K562 (cell line): ENCODE measurements around the gene GEN1. TPM values are rescaled to one million over a fixed set of nuclear protein-coding genes. Genes with fewer than 3 reads are reported as not detected.
A peak's percentile ranks its signal among the peaks of the same experiment; 100 is the strongest.

Experiments
- CBX3 ChIP-seq, 2 experiments: IDR thresholded peaks; 1 replicate in 1 of 2; 2 replicates in 1 of 2; pipeline ENCODE4 v1.6.1; 2012; ENCODE audit warnings: inconsistent platforms in 2 of 2, low read length in 2 of 2, borderline replicate concordance in 1 of 2, control low read depth in 1 of 2
- DDX20 ChIP-seq: fragments of 450-650 bp; IDR thresholded peaks from 2 replicates; pipeline ENCODE4 v1.6.1; 2016; ENCODE audit warnings: missing genetic modification characterization, low read depth, mild to moderate bottlenecking, missing compliant biosample characterization, moderate library complexity
- ELF2 ChIP-seq: fragments of 250-450 bp; sonication (Bioruptor Pico); IDR thresholded peaks from 2 replicates; pipeline ENCODE4 v1.5.0; 2021; ENCODE audit warnings: mild to moderate bottlenecking
- MAFG ChIP-seq: fragments of 450-650 bp; conservative IDR thresholded peaks from 2 replicates; pipeline ENCODE4 v1.6.1; 2016; ENCODE audit warnings: missing genetic modification characterization, missing compliant biosample characterization
- MCM7 ChIP-seq, 2 experiments: fragments of 450-650 bp; IDR thresholded peaks; 2 replicates each; pipeline ENCODE4 v1.6.1; 2016 to 2018
- NFE2L1 ChIP-seq: fragments of 450-650 bp; IDR thresholded peaks from 2 replicates; pipeline ENCODE4 v1.6.1; 2016; ENCODE audit warnings: missing genetic modification characterization, low read depth, mild to moderate bottlenecking, missing compliant biosample characterization, moderate library complexity, borderline replicate concordance
- NKRF ChIP-seq: fragments of 450-650 bp; IDR thresholded peaks from 2 replicates; pipeline ENCODE4 v1.6.1; 2016; ENCODE audit warnings: borderline replicate concordance
- NR1H2 ChIP-seq: sonication (generic); formaldehyde crosslinking; IDR thresholded peaks from 2 replicates; pipeline ENCODE4 v1.4.0; 2020; ENCODE audit warnings: mild to moderate bottlenecking, missing genetic modification reagents
- SAFB ChIP-seq: fragments of 200-400 bp; formaldehyde crosslinking; IDR thresholded peaks from 2 replicates; pipeline ENCODE4 v1.6.1; 2017; ENCODE audit warnings: low read depth, low read length, borderline replicate concordance
- ZFX ChIP-seq: sonication (generic); formaldehyde crosslinking; IDR thresholded peaks from 2 replicates; pipeline ENCODE4 v1.8.0; 2022; ENCODE audit warnings: mild to moderate bottlenecking, missing genetic modification reagents, moderate library complexity
- ZKSCAN1 ChIP-seq: fragments of 150-350 bp; IDR thresholded peaks from 2 replicates; pipeline ENCODE4 v1.6.1; 2016; ENCODE audit warnings: low read depth, low read length
- ZNF41 ChIP-seq: fragments of 250-450 bp; sonication (Bioruptor Pico); conservative IDR thresholded peaks from 2 replicates; pipeline ENCODE4 v1.4.0; 2020; ENCODE audit warnings: mild to moderate bottlenecking
- ZNF445 ChIP-seq: fragments of 250-450 bp; sonication (Bioruptor Pico); IDR thresholded peaks from 2 replicates; pipeline ENCODE4 v1.4.0; 2020; ENCODE audit warnings: low read depth, mild to moderate bottlenecking, moderate library complexity
- ZNF589 ChIP-seq: fragments of 200-800 bp; sonication (Bioruptor generic); IDR thresholded peaks from 2 replicates; pipeline ENCODE4 v1.6.1; 2016; ENCODE audit warnings: low read depth, missing genetic modification characterization, missing compliant biosample characterization
- ZNF609 ChIP-seq: sonication (generic); formaldehyde crosslinking; IDR thresholded peaks from 2 replicates; pipeline ENCODE4 v1.8.1; 2023; ENCODE audit warnings: missing genetic modification reagents, mild to moderate bottlenecking, borderline replicate concordance
- ZNF830 ChIP-seq: fragments of 250-450 bp; sonication (Bioruptor Pico); IDR thresholded peaks from 2 replicates; pipeline ENCODE4 v1.5.0; 2021; ENCODE audit warnings: mild to moderate bottlenecking
- polyA plus RNA-seq, 8 experiments: library from polyadenylated mRNA; depleted of rRNA in 4 of 8; stranded (reverse) in 5 of 8; unstranded in 3 of 8; fragments of >200 nt; fragmentation: Nextera tagmentation in 2 of 8; fragmentation: Illumina TruSeq in 1 of 8; extraction: Ambion mirVana in 2 of 8; extraction: Trizol in 1 of 8; gene quantifications; 2 replicates each; pipeline versions ENCODE4 v1.2.1 to v1.2.3, GENCODE V29; 2011 to 2014; ENCODE audit warnings: inconsistent platforms in 1 of 8, missing spikeins in 1 of 8
- total RNA-seq, 7 experiments: library from RNA; depleted of rRNA in 6 of 7; stranded (reverse); fragments of >200 nt in 6 of 7; fragmentation: Illumina TruSeq in 2 of 7; extraction: Trizol in 2 of 7; gene quantifications; 2 replicates each; pipeline versions ENCODE4 v1.2.1 to v1.2.3, GENCODE V29; 2011 to 2021; ENCODE audit warnings: low replicate concordance in 1 of 7
- TF ChIP-seq, protein P1 (sequence below): sonication (generic); formaldehyde crosslinking; IDR thresholded peaks from 2 replicates; pipeline ENCODE4 v1.4.0; 2020; ENCODE audit warnings: mild to moderate bottlenecking, missing genetic modification reagents
- TF ChIP-seq, protein P2 (sequence below): fragments of 450-650 bp; formaldehyde crosslinking; IDR thresholded peaks from 2 replicates; pipeline ENCODE4 v1.4.0; 2020; ENCODE audit warnings: mild to moderate bottlenecking, mixed read lengths

Gene GEN1
- total and polyA plus RNA-seq, 9 of the 15 experiments (the other 6 are each of a cell fraction or from before 2014, with no cell fraction given) = 8.6 to 39.7 (median 24.5) TPM

GRCh38 chr2:17717666-17718065, 36.3 kb upstream of the GEN1 start (continued):
- no peak for TF ChIP-seq NKRF
- TF ChIP-seq, protein P1, sequence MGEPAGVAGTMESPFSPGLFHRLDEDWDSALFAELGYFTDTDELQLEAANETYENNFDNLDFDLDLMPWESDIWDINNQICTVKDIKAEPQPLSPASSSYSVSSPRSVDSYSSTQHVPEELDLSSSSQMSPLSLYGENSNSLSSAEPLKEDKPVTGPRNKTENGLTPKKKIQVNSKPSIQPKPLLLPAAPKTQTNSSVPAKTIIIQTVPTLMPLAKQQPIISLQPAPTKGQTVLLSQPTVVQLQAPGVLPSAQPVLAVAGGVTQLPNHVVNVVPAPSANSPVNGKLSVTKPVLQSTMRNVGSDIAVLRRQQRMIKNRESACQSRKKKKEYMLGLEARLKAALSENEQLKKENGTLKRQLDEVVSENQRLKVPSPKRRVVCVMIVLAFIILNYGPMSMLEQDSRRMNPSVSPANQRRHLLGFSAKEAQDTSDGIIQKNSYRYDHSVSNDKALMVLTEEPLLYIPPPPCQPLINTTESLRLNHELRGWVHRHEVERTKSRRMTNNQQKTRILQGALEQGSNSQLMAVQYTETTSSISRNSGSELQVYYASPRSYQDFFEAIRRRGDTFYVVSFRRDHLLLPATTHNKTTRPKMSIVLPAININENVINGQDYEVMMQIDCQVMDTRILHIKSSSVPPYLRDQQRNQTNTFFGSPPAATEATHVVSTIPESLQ = no peak
- TF ChIP-seq SAFB = no peak
- TF ChIP-seq ZFX (CRISPR knock-in tag) = no peak
- TF ChIP-seq ZKSCAN1 = no peak
- TF ChIP-seq NR1H2 (CRISPR knock-in tag) = no peak
- TF ChIP-seq NFE2L1 (tag) = no peak
- TF ChIP-seq MCM7 (IDR thresholded peaks at IDR 0.05) = no peak
- TF ChIP-seq ZNF445 (CRISPR knock-in tag) = no peak
- TF ChIP-seq MAFG (tag) = no peak
- no peak for TF ChIP-seq ELF2
- TF ChIP-seq, protein P2, sequence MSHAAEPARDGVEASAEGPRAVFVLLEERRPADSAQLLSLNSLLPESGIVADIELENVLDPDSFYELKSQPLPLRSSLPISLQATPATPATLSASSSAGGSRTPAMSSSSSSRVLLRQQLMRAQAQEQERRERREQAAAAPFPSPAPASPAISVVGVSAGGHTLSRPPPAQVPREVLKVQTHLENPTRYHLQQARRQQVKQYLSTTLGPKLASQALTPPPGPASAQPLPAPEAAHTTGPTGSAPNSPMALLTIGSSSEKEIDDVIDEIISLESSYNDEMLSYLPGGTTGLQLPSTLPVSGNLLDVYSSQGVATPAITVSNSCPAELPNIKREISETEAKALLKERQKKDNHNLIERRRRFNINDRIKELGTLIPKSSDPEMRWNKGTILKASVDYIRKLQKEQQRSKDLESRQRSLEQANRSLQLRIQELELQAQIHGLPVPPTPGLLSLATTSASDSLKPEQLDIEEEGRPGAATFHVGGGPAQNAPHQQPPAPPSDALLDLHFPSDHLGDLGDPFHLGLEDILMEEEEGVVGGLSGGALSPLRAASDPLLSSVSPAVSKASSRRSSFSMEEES (CRISPR knock-in tag) = no peak
- TF ChIP-seq ZNF830 (CRISPR knock-in tag) = no peak
- TF ChIP-seq ZNF609 (CRISPR knock-in tag) = no peak
- TF ChIP-seq ZNF41 (CRISPR knock-in tag) = no peak
- no peak for TF ChIP-seq DDX20 (tag)
- 0 out of 2 replicates have a peak, but pooled peaks have one; percentile 42 for TF ChIP-seq ZNF589 (CRISPR knock-in tag)
- TF ChIP-seq CBX3 (IDR thresholded peaks at IDR 0.05; ENCODE audit: borderline replicate concordance in 1 of 2, low read length in 2 of 2) = no peak
